Upper lobe of left lung (tissue), 6 donors: ENCODE results near the gene PCDHGA7. TPM values are rescaled to one million over a fixed set of nuclear protein-coding genes. Genes with fewer than 3 reads are reported as not detected.

Experiments
- ATAC-seq, 2 donors: fragments of 200-7000 bp; cut with Tn5 transposase; one replicate each; pipeline ENCODE4 v1.9.1; 2022; ENCODE audit warnings: mild to moderate bottlenecking in 2 of 2, moderate library complexity in 2 of 2; ENCODE audit not compliant: low FRiP score in 2 of 2
- DNase-seq, 2 donors: peaks; one replicate each; pipeline ENCODE4 v3.0.0-alpha.2; 2019 to 2020
- H3K27ac ChIP-seq, 4 donors: fragments of 200-600 bp; sonication (generic); one replicate each; pipeline ENCODE4 v1.5.1; 2016 to 2019
- H3K27me3 ChIP-seq, 4 donors: fragments of 200-600 bp; sonication (generic); one replicate each; pipeline ENCODE4 v1.5.1; 2017 to 2019
- H3K36me3 ChIP-seq, 4 donors: fragments of 200-600 bp; sonication (generic); one replicate each; pipeline ENCODE4 v1.5.1; 2016 to 2019
- H3K4me1 ChIP-seq, 4 donors: fragments of 200-600 bp; sonication (generic); one replicate each; pipeline ENCODE4 v1.5.1; 2018 to 2019
- H3K4me3 ChIP-seq, 4 donors: fragments of 200-600 bp; sonication (generic); one replicate each; pipeline ENCODE4 v1.5.1; 2017 to 2019; ENCODE audit warnings: mild to moderate bottlenecking in 2 of 4, moderate library complexity in 1 of 4
- H3K9me3 ChIP-seq, 4 donors: fragments of 200-600 bp; sonication (generic); one replicate each; pipeline ENCODE4 v1.5.1; 2018 to 2019
- CTCF ChIP-seq, 6 experiments: fragments of 450-650 bp in 4 of 6; fragments of 200-600 bp in 2 of 6; sonication (generic) in 2 of 6; IDR thresholded peaks; one replicate each; pipeline ENCODE4 v1.5.1; 2016 to 2019; ENCODE audit warnings: antibody characterized with exemption in 6 of 6
- EP300 ChIP-seq, 4 donors: sonication (generic); formaldehyde crosslinking; IDR thresholded peaks; one replicate each; pipeline ENCODE4 v1.5.1; 2017; ENCODE audit warnings: antibody characterized with exemption in 4 of 4, control low read depth in 2 of 4
- POLR2A ChIP-seq, 4 donors: fragments of 450-650 bp; IDR thresholded peaks; one replicate each; pipeline ENCODE4 v1.5.1; 2016 to 2017; ENCODE audit warnings: antibody characterized with exemption in 4 of 4, mild to moderate bottlenecking in 2 of 4
- POLR2AphosphoS5 ChIP-seq, 2 donors: sonication (generic); formaldehyde crosslinking; IDR thresholded peaks; one replicate each; pipeline ENCODE4 v1.5.1; 2017; ENCODE audit warnings: antibody characterized with exemption in 2 of 2
- WGBS, 2 donors: methylation state at CpG; one replicate each; pipeline ENCODE4 v1.1.5; 2017 to 2018; 5-methylcytosine and 5-hydroxymethylcytosine counted together
- total RNA-seq, 6 donors: library from RNA; depleted of rRNA in 4 of 6; stranded (reverse); fragments of >200 nt in 4 of 6; gene quantifications; one replicate each; pipeline versions ENCODE4 v1.1.0 to v1.2.1, GENCODE V29; 2016 to 2021
- donor health status: DM: no; HTN: no; CAD: no; lungs with moderate emphysema.
- donor health status: DM: no; HTN: yes; CAD: no; lungs with severe emphysema.

PCDHGA7 gene
- total RNA-seq, 6 donors from 2014 or later = 1.2 to 13.6 (median 2.7) TPM

DNA sequence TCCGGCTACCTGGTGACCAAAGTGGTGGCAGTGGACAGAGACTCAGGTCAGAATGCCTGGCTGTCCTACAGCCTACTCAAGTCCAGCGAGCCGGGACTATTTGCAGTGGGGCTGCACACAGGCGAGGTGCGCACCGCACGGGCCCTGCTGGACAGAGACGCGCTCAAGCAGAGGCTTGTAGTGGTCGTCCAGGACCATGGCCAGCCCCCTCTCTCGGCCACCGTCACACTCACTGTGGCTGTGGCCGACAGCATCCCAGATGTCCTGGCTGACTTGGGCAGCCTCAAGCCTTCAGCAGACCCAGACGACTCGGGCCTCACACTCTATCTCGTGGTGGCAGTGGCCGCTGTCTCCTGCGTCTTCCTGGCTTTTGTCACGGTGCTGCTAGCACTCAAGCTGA lies 25.6 kb upstream of the PCDHGA7 start:
- H3K36me3 ChIP-seq = no peaks in the 10 kb centered on the region
- H3K9me3 ChIP-seq = peaks cover 33 to 85% (median 66%) of the 10 kb centered on the region in 4 donors
- no peaks in the 10 kb centered on the region for H3K27me3 ChIP-seq
- DNase-seq (no peak), ATAC-seq (no peak)
- no peak overlapping the region for H3K4me3 ChIP-seq
- H3K4me1 ChIP-seq = no peaks in the 10 kb centered on the region
- H3K27ac ChIP-seq = no peak overlapping the region
- WGBS, 2 donors = 45 to 58% methylated on average over 4 to 7 of the region's 19 CpGs
- TF ChIP-seq EP300 (IDR thresholded peaks at IDR 0.05) = no peak
- TF ChIP-seq POLR2A (IDR thresholded peaks at IDR 0.05) = no peak
- TF ChIP-seq POLR2AphosphoS5 (IDR thresholded peaks at IDR 0.05) = no peak
- TF ChIP-seq CTCF (IDR thresholded peaks at IDR 0.05) = no peak

- no peaks in the 10 kb centered on the region for H3K36me3 ChIP-seq
- TF ChIP-seq EP300 (IDR thresholded peaks at IDR 0.05) = no peak
- peak in 1 of 6 experiments; percentile 8 for TF ChIP-seq CTCF (IDR thresholded peaks at IDR 0.05)
- TF ChIP-seq POLR2AphosphoS5 (IDR thresholded peaks at IDR 0.05) = no peak
- no peak for TF ChIP-seq POLR2A (IDR thresholded peaks at IDR 0.05)
- H3K4me3 ChIP-seq = peak within 1 kb of the TSS in 3 of 4 donors; percentile 12 to 36 (median 21)
- no peak within 1 kb of the TSS for H3K27ac ChIP-seq
- peaks cover 52 to 95% (median 76%) of the 10 kb centered on the region in 4 donors for H3K9me3 ChIP-seq
- WGBS, 2 donors = 14% methylated on average over 24 of the region's 24 CpGs
- H3K4me1 ChIP-seq = no peaks in the 10 kb centered on the region
- peaks cover 0 to 4% (median 0%) of the 10 kb centered on the region in 4 donors for H3K27me3 ChIP-seq
- no peak for DNase-seq
- peak in 1 of 2 donors; percentile 31 for ATAC-seq
Measured at GRCh38 chr5:141359790-141360426, 22.6 kb upstream of the PCDHGA7 start, which contains the start of gene PCDHGB2. TSS of gene PCDHGB2 (plus strand) at chr5:141359994. CDS start at chr5:141360136, 142 bp downstream.

DNA sequence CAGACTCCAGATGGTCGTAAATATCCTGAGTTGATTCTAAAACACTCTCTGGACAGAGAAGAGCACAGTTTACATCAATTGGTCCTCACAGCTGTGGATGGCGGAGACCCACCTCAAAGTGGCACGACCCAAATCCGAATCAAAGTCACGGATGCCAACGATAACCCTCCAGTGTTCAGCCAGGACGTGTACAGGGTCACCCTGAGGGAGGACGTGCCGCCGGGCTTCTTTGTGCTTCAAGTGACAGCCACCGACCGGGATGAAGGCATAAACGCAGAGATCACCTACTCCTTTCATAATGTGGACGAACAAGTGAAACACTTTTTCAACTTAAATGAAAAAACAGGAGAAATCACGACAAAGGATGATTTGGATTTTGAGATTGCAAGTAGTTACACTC lies 21.9 kb upstream of the PCDHGA7 start:
- WGBS, 2 donors = 38 to 47% methylated on average over 12 to 15 of the region's 15 CpGs
- H3K36me3 ChIP-seq = no peaks in the 10 kb centered on the region
- no peak overlapping the region for H3K27ac ChIP-seq
- peaks cover 0 to 4% (median 0%) of the 10 kb centered on the region in 4 donors for H3K27me3 ChIP-seq
- H3K4me3 ChIP-seq = peak overlapping the region in 1 of 4 donors; percentile 36
- ATAC-seq = no peak
- H3K4me1 ChIP-seq = no peaks in the 10 kb centered on the region
- H3K9me3 ChIP-seq = peaks cover 52 to 95% (median 76%) of the 10 kb centered on the region in 4 donors
- TF ChIP-seq POLR2A (IDR thresholded peaks at IDR 0.05) (no peak), CTCF (IDR thresholded peaks at IDR 0.05) (no peak), EP300 (IDR thresholded peaks at IDR 0.05) (no peak), POLR2AphosphoS5 (IDR thresholded peaks at IDR 0.05) (no peak)
- DNase-seq = no peak

DNA sequence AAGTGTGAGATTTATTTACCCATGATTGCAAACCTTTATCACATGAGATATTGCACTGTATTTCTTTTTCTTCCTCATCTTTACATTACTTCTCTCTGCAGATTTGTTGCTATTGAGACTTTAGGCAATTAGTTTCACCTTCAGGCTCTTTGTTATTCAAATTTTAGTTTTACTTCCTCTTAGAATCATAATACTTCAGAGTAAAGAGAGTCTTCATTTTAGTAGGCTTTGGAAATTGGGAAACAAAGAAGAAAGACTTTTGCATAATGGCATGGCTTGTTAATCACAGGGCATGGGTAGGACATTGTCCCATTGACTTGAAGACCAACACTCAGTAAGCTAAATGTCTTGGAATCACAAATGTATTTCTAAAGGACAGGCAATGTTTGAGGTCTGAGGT lies 19.8 kb upstream of the PCDHGA7 start:
- no peak for ATAC-seq
- TF ChIP-seq POLR2A (IDR thresholded peaks at IDR 0.05) (no peak), EP300 (IDR thresholded peaks at IDR 0.05) (no peak), POLR2AphosphoS5 (IDR thresholded peaks at IDR 0.05) (no peak), CTCF (IDR thresholded peaks at IDR 0.05) (no peak)
- H3K27ac ChIP-seq = no peak overlapping the region
- H3K4me1 ChIP-seq = no peaks in the 10 kb centered on the region
- peaks cover 66 to 97% (median 76%) of the 10 kb centered on the region in 4 donors for H3K9me3 ChIP-seq
- no peak for DNase-seq
- H3K27me3 ChIP-seq = peaks cover 0 to 7% (median 0%) of the 10 kb centered on the region in 4 donors
- no peak overlapping the region for H3K4me3 ChIP-seq
- H3K36me3 ChIP-seq = no peaks in the 10 kb centered on the region
